ENCODE results near the gene MFAP2. TPM values are rescaled to one million over a fixed set of nuclear protein-coding genes. Genes with fewer than 3 reads are reported as not detected.
A peak's percentile ranks its signal among the peaks of the same experiment; 100 is the strongest.

The MFAP2 gene
- total RNA-seq, 1 experiment from 2014 or later = 152 TPM

DNA sequence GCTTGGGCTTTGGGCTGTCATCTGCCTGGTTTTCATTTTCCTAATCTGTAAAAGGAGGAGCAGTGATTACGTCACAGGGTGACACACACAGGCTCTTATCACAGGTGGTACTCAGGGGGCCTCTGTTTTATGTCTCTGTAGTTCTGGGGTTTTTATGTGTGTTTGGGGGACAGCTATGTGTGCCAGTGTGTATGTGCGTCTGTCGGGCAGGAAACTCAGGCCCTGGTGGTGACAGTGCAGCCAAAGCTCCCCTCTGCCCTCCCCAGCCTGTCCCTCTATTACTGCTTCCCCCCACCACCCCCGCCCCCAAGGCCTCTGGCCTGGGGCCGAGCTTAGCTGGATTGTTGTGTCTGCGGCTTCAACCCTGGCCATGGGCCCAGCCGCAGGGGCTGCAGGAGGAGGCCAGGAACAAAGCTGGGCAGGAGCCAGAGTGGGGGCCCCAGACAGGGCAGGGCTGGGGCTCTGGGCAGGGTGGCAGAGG is 13.3 kb downstream of the MFAP2 start:
- no peak overlapping the region for H3K56ac ChIP-seq (ENCODE audit: insufficient read length, low read depth, low read length)
- no peaks in the 10 kb centered on the region for H3K27me3 ChIP-seq (ENCODE audit: insufficient read depth, low read length)
- no peaks in the 10 kb centered on the region for H3K9me3 ChIP-seq (ENCODE audit: control insufficient read depth, low read depth, low read length)
- H3K4me1 Mint-ChIP-seq = peaks cover 4 to 14% of the 10 kb centered on the region in 2 experiments
- H3K4me3 Mint-ChIP-seq = no peak overlapping the region
- no peak overlapping the region for H2AFZ ChIP-seq (ENCODE audit: low read length)
- no peaks in the 10 kb centered on the region for H3K79me2 ChIP-seq (ENCODE audit: insufficient read depth, low read length)
- H3K9me3 Mint-ChIP-seq = no peaks in the 10 kb centered on the region
- no peak overlapping the region for H2BK12ac ChIP-seq (ENCODE audit: insufficient read length, low read depth, low read length)
- H2BK5ac ChIP-seq (ENCODE audit: insufficient read length, low read length) = no peak overlapping the region
- H3K27ac Mint-ChIP-seq = 0 out of 7 replicates have a peak overlapping the region, but pooled peaks of 1 of the 3 experiments have one; percentile 34
- no peak overlapping the region for H3K9ac ChIP-seq (ENCODE audit: extremely low read depth, insufficient read length, low read length)
- no CpG with 5 or more reads among the region's 7 CpGs for WGBS (ENCODE audit: extremely low coverage, insufficient read length, low lambda C conversion rate)
- H3K4me1 ChIP-seq (ENCODE audit: insufficient read depth, low read length) = no peaks in the 10 kb centered on the region
- H3K27me3 Mint-ChIP-seq (ENCODE audit: low read depth) = no peaks in the 10 kb centered on the region
- no peak overlapping the region for H2AK5ac ChIP-seq (ENCODE audit: insufficient read length, low read length)
- no peak overlapping the region for H3K23ac ChIP-seq (ENCODE audit: insufficient read length, low read depth, low read length)
- H2BK15ac ChIP-seq (ENCODE audit: low read depth, low read length) = no peak overlapping the region
- H3K4ac ChIP-seq (ENCODE audit: low read depth, low read length) = no peak overlapping the region
- no peak overlapping the region for H3K27ac ChIP-seq (ENCODE audit: insufficient read length, low read depth, low read length)
- DNase-seq = no peak
- H3T11ph ChIP-seq (ENCODE audit: low read length) = no peak overlapping the region
- H3K36me3 Mint-ChIP-seq (ENCODE audit: insufficient read depth in 1 of 3, low read depth in 3 of 3) = peaks cover 23 to 47% (median 33%) of the 10 kb centered on the region in 3 experiments
- no peaks in the 10 kb centered on the region for H4K20me1 ChIP-seq (ENCODE audit: control insufficient read depth, insufficient read depth, insufficient read length)
- H3K18ac ChIP-seq (ENCODE audit: insufficient read length, low read depth, low read length) = no peak overlapping the region
- H3K14ac ChIP-seq (ENCODE audit: insufficient read depth, low read length) = no peak overlapping the region
- H2BK20ac ChIP-seq (ENCODE audit: low read depth, low read length, poor library complexity, severe bottlenecking) = no peak overlapping the region
- no peaks in the 10 kb centered on the region for H3K79me1 ChIP-seq (ENCODE audit: insufficient read depth, low read depth, low read length, poor library complexity, severe bottlenecking)
- TF ChIP-seq, protein P1, sequence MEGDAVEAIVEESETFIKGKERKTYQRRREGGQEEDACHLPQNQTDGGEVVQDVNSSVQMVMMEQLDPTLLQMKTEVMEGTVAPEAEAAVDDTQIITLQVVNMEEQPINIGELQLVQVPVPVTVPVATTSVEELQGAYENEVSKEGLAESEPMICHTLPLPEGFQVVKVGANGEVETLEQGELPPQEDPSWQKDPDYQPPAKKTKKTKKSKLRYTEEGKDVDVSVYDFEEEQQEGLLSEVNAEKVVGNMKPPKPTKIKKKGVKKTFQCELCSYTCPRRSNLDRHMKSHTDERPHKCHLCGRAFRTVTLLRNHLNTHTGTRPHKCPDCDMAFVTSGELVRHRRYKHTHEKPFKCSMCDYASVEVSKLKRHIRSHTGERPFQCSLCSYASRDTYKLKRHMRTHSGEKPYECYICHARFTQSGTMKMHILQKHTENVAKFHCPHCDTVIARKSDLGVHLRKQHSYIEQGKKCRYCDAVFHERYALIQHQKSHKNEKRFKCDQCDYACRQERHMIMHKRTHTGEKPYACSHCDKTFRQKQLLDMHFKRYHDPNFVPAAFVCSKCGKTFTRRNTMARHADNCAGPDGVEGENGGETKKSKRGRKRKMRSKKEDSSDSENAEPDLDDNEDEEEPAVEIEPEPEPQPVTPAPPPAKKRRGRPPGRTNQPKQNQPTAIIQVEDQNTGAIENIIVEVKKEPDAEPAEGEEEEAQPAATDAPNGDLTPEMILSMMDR (conservative IDR thresholded peaks at IDR 0.05) = no peak
- no peak overlapping the region for H2BK120ac ChIP-seq (ENCODE audit: low read depth, low read length, poor library complexity, severe bottlenecking)
- H4K5ac ChIP-seq (ENCODE audit: insufficient read length, low read depth, low read length) = no peak overlapping the region
- no peak overlapping the region for H3K4me2 ChIP-seq (ENCODE audit: insufficient read depth, insufficient read length, low read length)
- H3K23me2 ChIP-seq (ENCODE audit: insufficient read length, low read depth, low read length, poor library complexity, severe bottlenecking) = no peaks in the 10 kb centered on the region
- no peak overlapping the region for H4K8ac ChIP-seq (replicated peaks; ENCODE audit: insufficient read length, low read depth, low read length)
- H4K91ac ChIP-seq (ENCODE audit: insufficient read length, low read depth, low read length) = no peak overlapping the region

All from H9 (cell line).